ENCODE results near the gene CSRP3. TPM values are rescaled to one million over a fixed set of nuclear protein-coding genes. Genes with fewer than 3 reads are reported as not detected.

The CSRP3 gene
- total and polyA plus RNA-seq, 4 donors, result 0.22 to 1.1 (median 0.79) TPM; not detected in 1

DNA sequence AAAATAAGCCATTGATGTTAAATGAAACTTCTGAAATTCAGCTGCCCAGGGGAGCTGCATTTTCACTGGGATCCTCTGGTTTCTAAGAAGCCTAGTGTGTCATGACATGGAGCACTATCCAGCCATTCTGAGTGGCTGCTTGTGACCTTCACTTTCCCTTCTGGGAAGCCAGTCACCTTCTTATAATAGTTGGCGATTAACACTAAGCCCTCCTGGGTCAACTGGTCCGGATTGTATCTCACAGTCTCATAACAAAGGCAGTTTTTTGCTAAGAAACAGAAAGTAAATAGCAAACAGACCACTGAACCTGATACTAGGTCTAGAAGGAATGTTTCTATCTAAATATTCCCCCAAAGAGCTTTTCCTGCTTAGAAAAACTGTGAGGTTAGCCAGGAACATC lies 7.9 kb downstream of the CSRP3 start:
- Histone ChIP-seq H3K27me3 (ENCODE audit: control insufficient read depth, insufficient read depth, low read length) (no peaks in the 10 kb centered on the region), H3K4me3 (ENCODE audit: low read depth, low read length) (no peak overlapping the region), H3K4me1 (ENCODE audit: control insufficient read depth, insufficient read depth, low read length) (no peaks in the 10 kb centered on the region), H3K9me3 (ENCODE audit: control insufficient read depth, insufficient read depth, low read length) (peaks cover 1% of the 10 kb centered on the region), H3K36me3 (ENCODE audit: control insufficient read depth, insufficient read depth, low read length) (no peaks in the 10 kb centered on the region), H3K27ac (ENCODE audit: low read depth, low read length) (no peak overlapping the region)
- DNase-seq (ENCODE audit: low read depth in 4 of 6, low spot score in 6 of 6), result no peak
- WGBS (ENCODE audit: insufficient coverage), result 80% methylated on average over 1 of the region's 2 CpGs

- Histone ChIP-seq H3K27ac (ENCODE audit: low read depth, low read length) (no peak overlapping the region), H3K27me3 (ENCODE audit: control insufficient read depth, insufficient read depth, low read length) (no peaks in the 10 kb centered on the region), H3K4me3 (ENCODE audit: low read depth, low read length) (no peak overlapping the region), H3K9me3 (ENCODE audit: control insufficient read depth, insufficient read depth, low read length) (peaks cover 1% of the 10 kb centered on the region), H3K36me3 (ENCODE audit: control insufficient read depth, insufficient read depth, low read length) (no peaks in the 10 kb centered on the region), H3K4me1 (ENCODE audit: control insufficient read depth, insufficient read depth, low read length) (peaks cover 12% of the 10 kb centered on the region)
- no peak for DNase-seq (ENCODE audit: low read depth in 4 of 6, low spot score in 6 of 6)
- WGBS (ENCODE audit: insufficient coverage), result 81% methylated on average over 7 of the region's 7 CpGs
Measured at GRCh38 chr11:19191530-19192169, 10.1 kb downstream of the CSRP3 start.

- H3K4me3 ChIP-seq (ENCODE audit: low read depth, low read length), result no peak overlapping the region
- peak; percentile 22 to 88 (median 38) for DNase-seq (ENCODE audit: low read depth in 4 of 6, low spot score in 6 of 6)
- 26% methylated on average over 7 of the region's 9 CpGs for WGBS (ENCODE audit: insufficient coverage)
Measured at GRCh38 chr11:19187833-19188258, 13.9 kb downstream of the CSRP3 start.

GRCh38 chr11:19187114-19187832 lies 14.5 kb downstream of the CSRP3 start:
- Histone ChIP-seq H3K27ac (ENCODE audit: low read depth, low read length) (no peak overlapping the region), H3K36me3 (ENCODE audit: control insufficient read depth, insufficient read depth, low read length) (no peaks in the 10 kb centered on the region), H3K9me3 (ENCODE audit: control insufficient read depth, insufficient read depth, low read length) (peaks cover 1% of the 10 kb centered on the region), H3K4me3 (ENCODE audit: low read depth, low read length) (no peak overlapping the region), H3K27me3 (ENCODE audit: control insufficient read depth, insufficient read depth, low read length) (no peaks in the 10 kb centered on the region), H3K4me1 (ENCODE audit: control insufficient read depth, insufficient read depth, low read length) (peaks cover 12% of the 10 kb centered on the region)
- peak in 1 of 6 donors; percentile 7 for DNase-seq (ENCODE audit: low read depth in 4 of 6, low spot score in 6 of 6)
- WGBS (ENCODE audit: insufficient coverage), result 41% methylated on average over 5 of the region's 5 CpGs

More at GRCh38 chr11:19187833-19188258, 13.9 kb downstream of the CSRP3 start:
- peaks cover 12% of the 10 kb centered on the region for H3K4me1 ChIP-seq (ENCODE audit: control insufficient read depth, insufficient read depth, low read length)
- peaks cover 1% of the 10 kb centered on the region for H3K9me3 ChIP-seq (ENCODE audit: control insufficient read depth, insufficient read depth, low read length)
- no peaks in the 10 kb centered on the region for H3K27me3 ChIP-seq (ENCODE audit: control insufficient read depth, insufficient read depth, low read length)
- H3K27ac ChIP-seq (ENCODE audit: low read depth, low read length), result no peak overlapping the region
- no peaks in the 10 kb centered on the region for H3K36me3 ChIP-seq (ENCODE audit: control insufficient read depth, insufficient read depth, low read length)

GRCh38 chr11:19185516-19186052 lies 16.2 kb downstream of the CSRP3 start:
- no peak for DNase-seq (ENCODE audit: low read depth in 4 of 6, low spot score in 6 of 6)
- Histone ChIP-seq H3K9me3 (ENCODE audit: control insufficient read depth, insufficient read depth, low read length) (no peaks in the 10 kb centered on the region), H3K4me3 (ENCODE audit: low read depth, low read length) (no peak overlapping the region), H3K27ac (ENCODE audit: low read depth, low read length) (no peak overlapping the region), H3K27me3 (ENCODE audit: control insufficient read depth, insufficient read depth, low read length) (no peaks in the 10 kb centered on the region), H3K36me3 (ENCODE audit: control insufficient read depth, insufficient read depth, low read length) (no peaks in the 10 kb centered on the region), H3K4me1 (ENCODE audit: control insufficient read depth, insufficient read depth, low read length) (peaks cover 12% of the 10 kb centered on the region)
- WGBS (ENCODE audit: insufficient coverage), result 61% methylated on average over 4 of the region's 6 CpGs

DNA sequence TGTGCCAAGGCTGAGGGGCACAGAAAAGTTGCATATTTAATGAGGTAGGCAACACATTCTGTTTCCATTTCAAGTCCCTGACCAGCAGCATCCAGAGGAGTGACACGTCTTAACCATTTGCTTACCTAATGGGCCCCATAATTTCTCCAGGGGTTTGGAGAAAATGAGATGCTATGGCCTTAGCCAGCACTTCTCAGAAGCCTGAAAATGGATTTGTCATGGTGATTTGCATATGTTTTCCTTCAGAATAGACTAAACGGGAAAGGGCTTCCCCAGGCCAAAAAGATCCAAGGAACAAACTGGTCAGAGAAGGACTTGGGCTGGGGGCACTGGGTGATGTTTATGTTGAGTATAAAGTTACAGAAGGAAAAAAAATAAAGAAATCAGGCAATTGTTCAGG lies 16.7 kb downstream of the CSRP3 start:
- H3K27ac ChIP-seq (ENCODE audit: low read depth, low read length), result no peak overlapping the region
- WGBS (ENCODE audit: insufficient coverage), result 38% methylated on average over 1 of the region's 2 CpGs
- H3K4me1 ChIP-seq (ENCODE audit: control insufficient read depth, insufficient read depth, low read length), result peaks cover 12% of the 10 kb centered on the region
- H3K36me3 ChIP-seq (ENCODE audit: control insufficient read depth, insufficient read depth, low read length), result no peaks in the 10 kb centered on the region
- no peak overlapping the region for H3K4me3 ChIP-seq (ENCODE audit: low read depth, low read length)
- H3K27me3 ChIP-seq (ENCODE audit: control insufficient read depth, insufficient read depth, low read length), result no peaks in the 10 kb centered on the region
- DNase-seq (ENCODE audit: low read depth in 4 of 6, low spot score in 6 of 6), result peak in 1 of 6 donors; percentile 18
- H3K9me3 ChIP-seq (ENCODE audit: control insufficient read depth, insufficient read depth, low read length), result no peaks in the 10 kb centered on the region

DNA sequence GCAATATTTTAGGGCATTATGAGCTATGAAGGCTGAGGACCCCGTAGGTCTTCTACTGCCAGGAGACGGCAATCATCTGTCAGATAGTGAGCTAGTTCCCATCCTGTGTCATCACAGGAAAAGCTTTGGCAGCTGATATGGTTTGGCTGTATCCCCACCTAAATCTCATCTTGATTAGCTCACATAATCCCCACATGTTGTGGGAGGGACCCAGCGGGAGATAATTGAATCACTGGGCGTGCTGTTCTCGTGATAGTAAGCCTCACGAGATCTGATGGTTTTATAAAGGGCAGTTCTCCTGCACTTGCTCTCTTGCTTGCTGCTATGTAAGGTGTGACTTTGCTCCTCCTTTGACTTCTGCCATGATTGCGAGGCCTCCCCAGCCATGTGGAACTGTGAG lies 18.1 kb downstream of the CSRP3 start:
- Histone ChIP-seq H3K36me3 (ENCODE audit: control insufficient read depth, insufficient read depth, low read length) (no peaks in the 10 kb centered on the region), H3K9me3 (ENCODE audit: control insufficient read depth, insufficient read depth, low read length) (no peaks in the 10 kb centered on the region), H3K27ac (ENCODE audit: low read depth, low read length) (no peak overlapping the region), H3K27me3 (ENCODE audit: control insufficient read depth, insufficient read depth, low read length) (no peaks in the 10 kb centered on the region), H3K4me3 (ENCODE audit: low read depth, low read length) (no peak overlapping the region), H3K4me1 (ENCODE audit: control insufficient read depth, insufficient read depth, low read length) (peaks cover 12% of the 10 kb centered on the region)
- WGBS (ENCODE audit: insufficient coverage), result 100% methylated on average over 3 of the region's 7 CpGs
- DNase-seq (ENCODE audit: low read depth in 4 of 6, low spot score in 6 of 6), result no peak

- H3K27ac ChIP-seq (ENCODE audit: low read depth, low read length), result no peak overlapping the region
- 88% methylated on average over 2 of the region's 5 CpGs for WGBS (ENCODE audit: insufficient coverage)
- no peaks in the 10 kb centered on the region for H3K27me3 ChIP-seq (ENCODE audit: control insufficient read depth, insufficient read depth, low read length)
- no peaks in the 10 kb centered on the region for H3K9me3 ChIP-seq (ENCODE audit: control insufficient read depth, insufficient read depth, low read length)
- DNase-seq (ENCODE audit: low read depth in 4 of 6, low spot score in 6 of 6), result peak in 1 of 6 donors; percentile 11
- H3K36me3 ChIP-seq (ENCODE audit: control insufficient read depth, insufficient read depth, low read length), result no peaks in the 10 kb centered on the region
- no peaks in the 10 kb centered on the region for H3K4me1 ChIP-seq (ENCODE audit: control insufficient read depth, insufficient read depth, low read length)
- no peak overlapping the region for H3K4me3 ChIP-seq (ENCODE audit: low read depth, low read length)
Measured at GRCh38 chr11:19181531-19182261, 20.1 kb downstream of the CSRP3 start.

DNA sequence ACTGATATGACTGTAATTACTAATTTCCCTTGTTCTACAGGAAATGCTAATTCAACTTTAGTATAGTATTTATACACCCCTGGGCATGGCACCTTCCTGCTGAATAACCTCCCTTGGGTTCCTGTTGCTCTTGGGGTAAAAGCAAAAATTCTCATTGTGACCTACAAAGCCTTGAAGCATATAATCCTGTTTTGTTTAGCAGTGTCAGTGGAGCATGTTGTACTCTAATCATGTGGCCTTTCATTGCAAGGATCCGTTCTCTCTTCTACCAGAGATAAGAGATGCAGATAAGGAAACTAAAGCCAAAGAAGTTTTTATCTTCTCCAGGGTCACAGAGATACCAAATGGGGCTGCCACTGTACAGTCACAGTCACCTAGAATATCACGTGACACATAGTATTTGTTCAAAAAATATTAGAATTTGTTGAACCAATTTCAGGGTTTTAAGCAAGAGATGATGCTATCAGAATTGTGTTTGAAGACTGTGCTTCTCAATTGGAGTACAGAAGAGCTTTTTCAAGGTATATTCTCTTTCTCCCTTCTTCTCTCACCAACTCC lies 25.1 kb downstream of the CSRP3 start:
- Histone ChIP-seq H3K36me3 (ENCODE audit: control insufficient read depth, insufficient read depth, low read length) (peaks cover 2% of the 10 kb centered on the region), H3K27me3 (ENCODE audit: control insufficient read depth, insufficient read depth, low read length) (no peaks in the 10 kb centered on the region), H3K9me3 (ENCODE audit: control insufficient read depth, insufficient read depth, low read length) (no peaks in the 10 kb centered on the region), H3K27ac (ENCODE audit: low read depth, low read length) (no peak overlapping the region), H3K4me1 (ENCODE audit: control insufficient read depth, insufficient read depth, low read length) (no peaks in the 10 kb centered on the region), H3K4me3 (ENCODE audit: low read depth, low read length) (no peak overlapping the region)
- no peak for DNase-seq (ENCODE audit: low read depth in 4 of 6, low spot score in 6 of 6)
- WGBS (ENCODE audit: insufficient coverage), result no CpG with 5 or more reads among the region's 2 CpGs

Data from spinal cord (tissue), 10 donors.